GM12874 (cell line): Measurements from ENCODE around the gene MAD1L1.

Experiments
- CTCF ChIP-seq: IDR thresholded peaks from 2 replicates; pipeline ENCODE4 v1.5.1; 2011; ENCODE audit warnings: low read depth, mild to moderate bottlenecking, control low read depth, low read length, moderate library complexity; ENCODE audit not compliant: insufficient read depth

Gene MAD1L1

GRCh38 chr7:2257651-2258050 is 24.9 kb upstream of the MAD1L1 start:
- TF ChIP-seq CTCF, result no peak

GRCh38 chr7:2257046-2257551 is 24.4 kb upstream of the MAD1L1 start:
- TF ChIP-seq CTCF, result no peak

GRCh38 chr7:2256306-2257045 is 23.7 kb upstream of the MAD1L1 start:
- no peak for TF ChIP-seq CTCF

GRCh38 chr7:2255145-2256139 is 22.7 kb upstream of the MAD1L1 start:
- no peak for TF ChIP-seq CTCF

- TF ChIP-seq CTCF, result no peak
Measured at GRCh38 chr7:2254429-2255144, 21.8 kb upstream of the MAD1L1 start.

GRCh38 chr7:2253525-2254244 is 20.9 kb upstream of the MAD1L1 start:
- TF ChIP-seq CTCF, result no peak
